Naive thymus-derived CD4-positive, alpha-beta T cell (primary cell): Measurements from ENCODE around the gene ZFAND4. TPM values are rescaled to one million over a fixed set of nuclear protein-coding genes. Genes with fewer than 3 reads are reported as not detected.
"Not testable (repeated sequence)": the region's sequence is repeated elsewhere in the genome, so short reads cannot be mapped to it uniquely, and the experiment has no call there.

ENCODE experiments used
- ATAC-seq: fragments of 150-1000 bp; cut with Tn5 transposase; 2 replicates; pipeline ENCODE4 v1.10.0; 2021; ENCODE audit warnings: mild to moderate bottlenecking, moderate library complexity
- CTCF ChIA-PET: fragments of 350-600 bp; sonication (Branson Sonifier 250); formaldehyde crosslinking; loops from one replicate; lab custom pipeline; 2021; ENCODE audit warnings: antibody characterized with exemption; lab: Charles Lee
- POLR2A ChIA-PET: fragments of 350-600 bp; sonication (Branson Sonifier 250); formaldehyde crosslinking; loops from one replicate; lab custom pipeline; 2021; ENCODE audit warnings: antibody characterized with exemption, inconsistent platforms; lab: Charles Lee
- DNase-seq, 9 donors: peaks; one replicate each; pipeline versions ENCODE4 v3.0.0 to v3.0.0-alpha.2; 2020 to 2022; ENCODE audit warnings: mixed read lengths in 1 of 9
- H3K27ac ChIP-seq: one replicate; pipeline ENCODE4 v1.7.0; 2013; ENCODE audit warnings: mild to moderate bottlenecking, low read depth, low read length, moderate library complexity
- H3K27me3 ChIP-seq, 2 donors: one replicate each; pipeline ENCODE4 v1.7.0; 2013; ENCODE audit warnings: low read length in 2 of 2, mild to moderate bottlenecking in 2 of 2, moderate library complexity in 2 of 2; ENCODE audit not compliant: control insufficient read depth in 2 of 2, insufficient read depth in 2 of 2
- H3K36me3 ChIP-seq, 3 experiments: 1 replicate in 2 of 3; 2 replicates in 1 of 3; pipeline ENCODE4 v1.7.0; 2013; ENCODE audit warnings: low read length in 3 of 3, mild to moderate bottlenecking in 3 of 3, moderate library complexity in 1 of 3; ENCODE audit not compliant: insufficient read depth in 3 of 3, control insufficient read depth in 2 of 3
- H3K4me1 ChIP-seq, 2 donors: one replicate each; pipeline ENCODE4 v1.7.0; 2013; ENCODE audit warnings: low read length in 2 of 2, mild to moderate bottlenecking in 2 of 2, moderate library complexity in 1 of 2; ENCODE audit not compliant: control insufficient read depth in 2 of 2, insufficient read depth in 2 of 2
- H3K4me3 ChIP-seq: 2 replicates; pipeline ENCODE4 v1.7.0; 2013; ENCODE audit warnings: mild to moderate bottlenecking, low read length
- H3K9me3 ChIP-seq, 3 experiments: 1 replicate in 2 of 3; 2 replicates in 1 of 3; pipeline ENCODE4 v1.7.0; 2013; ENCODE audit warnings: low read length in 3 of 3; ENCODE audit not compliant: control insufficient read depth in 2 of 3
- H3K27ac Mint-ChIP-seq, 9 donors: one replicate each; pipeline ENCODE4 v1.8.0; 2020 to 2022; ENCODE audit warnings: mixed read lengths in 9 of 9, mild to moderate bottlenecking in 8 of 9, moderate library complexity in 5 of 9, inconsistent platforms in 2 of 9
- H3K27me3 Mint-ChIP-seq, 5 donors: one replicate each; pipeline ENCODE4 v1.8.0; 2021 to 2022; ENCODE audit warnings: mixed read lengths in 5 of 5, mild to moderate bottlenecking in 1 of 5
- H3K36me3 Mint-ChIP-seq, 5 donors: one replicate each; pipeline ENCODE4 v1.8.0; 2020 to 2022; ENCODE audit warnings: mixed read lengths in 5 of 5, mild to moderate bottlenecking in 3 of 5, inconsistent platforms in 1 of 5
- H3K4me1 Mint-ChIP-seq, 7 donors: one replicate each; pipeline ENCODE4 v1.8.0; 2020 to 2022; ENCODE audit warnings: mixed read lengths in 7 of 7, mild to moderate bottlenecking in 3 of 7, inconsistent platforms in 1 of 7
- H3K4me3 Mint-ChIP-seq, 10 donors: one replicate each; pipeline ENCODE4 v1.8.0; 2020 to 2022; ENCODE audit warnings: mild to moderate bottlenecking in 10 of 10, mixed read lengths in 10 of 10, moderate library complexity in 6 of 10, inconsistent platforms in 2 of 10
- H3K9me3 Mint-ChIP-seq, 11 donors: one replicate each; pipeline ENCODE4 v1.8.0; 2020 to 2022; ENCODE audit warnings: mixed read lengths in 11 of 11, mild to moderate bottlenecking in 4 of 11, inconsistent platforms in 1 of 11, moderate library complexity in 1 of 11
- intact Hi-C, 2 donors: fragments of 100-400 bp; cut with micrococcal nuclease; formaldehyde crosslinking; loops; one replicate each; pipeline ENCODE4 v1.15.1; 2023
- polyA plus RNA-seq, 2 donors: library from polyadenylated mRNA; unstranded; fragments of 300-500 nt; fragmentation: Illumina TruSeq; gene quantifications; one replicate each; pipeline ENCODE4 v1.2.3, GENCODE V29; 2021
- total RNA-seq, 6 experiments: library from RNA in 5 of 6; stranded (reverse) in 5 of 6; gene quantifications; 1 replicate in 5 of 6; 2 replicates in 1 of 6; pipeline ENCODE4 v1.2.3 and lab custom pipeline; 2021 to 2026

Gene ZFAND4
- total and polyA plus RNA-seq, 7 experiments from 2014 or later: 21.4 to 33.2 (median 29.5) TPM

DNA sequence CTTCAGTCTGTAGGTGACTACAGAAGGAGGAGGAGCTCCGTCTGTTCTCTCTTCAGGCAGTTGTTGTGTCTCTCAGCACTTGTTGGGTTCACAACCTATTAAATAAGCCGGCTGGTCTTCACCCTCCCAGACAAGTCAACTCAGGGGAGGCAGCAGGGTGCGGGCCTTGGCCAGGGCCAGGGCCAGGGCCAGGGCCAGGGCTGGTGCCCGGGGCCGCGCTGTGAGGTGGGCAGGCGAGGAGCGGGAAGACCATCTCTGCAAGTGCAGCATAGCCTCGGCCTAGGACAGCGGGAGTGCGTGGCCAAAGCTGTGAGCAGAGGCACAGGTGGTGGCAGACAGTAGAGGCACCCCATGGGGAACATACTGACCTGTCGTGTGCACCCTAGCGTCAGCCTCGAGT is 5.9 kb upstream of the ZFAND4 start:
- H3K4me3 Mint-ChIP-seq, H3K27ac ChIP-seq, POLR2A ChIA-PET, H3K36me3 ChIP-seq, H3K9me3 Mint-ChIP-seq, H3K4me3 ChIP-seq, H3K9me3 ChIP-seq, H3K4me1 ChIP-seq, H3K36me3 Mint-ChIP-seq, ATAC-seq, CTCF ChIA-PET, H3K27ac Mint-ChIP-seq, H3K4me1 Mint-ChIP-seq, DNase-seq, H3K27me3 Mint-ChIP-seq, H3K27me3 ChIP-seq: not testable (repeated sequence)
- intact Hi-C loops: loop anchor here (10.0 kb wide), 2 partner anchors 304 to 674 kb away; partner anchors contain the start of genes ALOX5 (in 1 of the 2) and ZNF22 (in 1 of the 2)

GRCh38 chr10:45675388-45675787 is 2.8 kb upstream of the ZFAND4 start:
- POLR2A ChIA-PET: no interaction called here
- Histone ChIP-seq H3K9me3 (no peaks in the 10 kb centered on the region), H3K4me1 (peaks cover 7 to 13% of the 10 kb centered on the region in 2 donors), H3K27me3 (no peaks in the 10 kb centered on the region), H3K4me3 (no peak overlapping the region), H3K36me3 (no peaks in the 10 kb centered on the region), H3K27ac (no peak overlapping the region)
- intact Hi-C loops: loop anchor here (10.0 kb wide), 2 partner anchors 301 to 671 kb away; partner anchors contain the start of genes ALOX5 (in 1 of the 2) and ZNF22 (in 1 of the 2)
- H3K4me3 Mint-ChIP-seq: no peak overlapping the region
- H3K27me3 Mint-ChIP-seq: peaks cover 0 to 2% (median 0%) of the 10 kb centered on the region in 5 donors
- H3K9me3 Mint-ChIP-seq: peaks cover 0 to 4% (median 0%) of the 10 kb centered on the region in 11 donors
- peaks cover 14 to 25% (median 22%) of the 10 kb centered on the region in 7 donors for H3K4me1 Mint-ChIP-seq
- DNase-seq (no peak), ATAC-seq (no peak)
- H3K36me3 Mint-ChIP-seq: peaks cover 0 to 8% (median 0%) of the 10 kb centered on the region in 5 donors
- no peak overlapping the region for H3K27ac Mint-ChIP-seq
- CTCF ChIA-PET: no interaction called here

- Histone ChIP-seq H3K4me1 (peaks cover 7 to 13% of the 10 kb centered on the region in 2 donors), H3K27me3 (no peaks in the 10 kb centered on the region), H3K9me3 (no peaks in the 10 kb centered on the region), H3K4me3 (peak overlapping the region; percentile 70), H3K36me3 (no peaks in the 10 kb centered on the region), H3K27ac (peak overlapping the region; percentile 79)
- intact Hi-C loops: loop anchor here (2.0 to 10.0 kb wide), 13 partner anchors 54 to 716 kb away; partner anchors contain the start of genes ALOX5 (in 1 of the 2), RASSF4 (in 1 of the 2), TIMM23 (in 1 of the 2) and WASHC2C (in 1 of the 2)
- H3K27ac Mint-ChIP-seq: peak overlapping the region; percentile 77 to 95 (median 86)
- peak in 3 of 9 donors; percentile 5 to 9 (median 8) for DNase-seq
- ATAC-seq: no peak
- POLR2A ChIA-PET: interaction anchor here (1.6 kb wide), 1 partner anchor 53 kb away, joined by 5 read pairs; no protein-coding TSS in a partner anchor
- peaks cover 0 to 10% (median 0%) of the 10 kb centered on the region in 5 donors for H3K36me3 Mint-ChIP-seq
- H3K4me1 Mint-ChIP-seq: peaks cover 23 to 47% (median 43%) of the 10 kb centered on the region in 7 donors
- H3K4me3 Mint-ChIP-seq: peak overlapping the region; percentile 81 to 95 (median 88)
- peaks cover 0 to 4% (median 0%) of the 10 kb centered on the region in 11 donors for H3K9me3 Mint-ChIP-seq
- H3K27me3 Mint-ChIP-seq: peaks cover 0 to 2% (median 0%) of the 10 kb centered on the region in 5 donors
- CTCF ChIA-PET: no interaction called here
Observed at GRCh38 chr10:45673074-45673648, 589 bp upstream of the ZFAND4 start.

DNA sequence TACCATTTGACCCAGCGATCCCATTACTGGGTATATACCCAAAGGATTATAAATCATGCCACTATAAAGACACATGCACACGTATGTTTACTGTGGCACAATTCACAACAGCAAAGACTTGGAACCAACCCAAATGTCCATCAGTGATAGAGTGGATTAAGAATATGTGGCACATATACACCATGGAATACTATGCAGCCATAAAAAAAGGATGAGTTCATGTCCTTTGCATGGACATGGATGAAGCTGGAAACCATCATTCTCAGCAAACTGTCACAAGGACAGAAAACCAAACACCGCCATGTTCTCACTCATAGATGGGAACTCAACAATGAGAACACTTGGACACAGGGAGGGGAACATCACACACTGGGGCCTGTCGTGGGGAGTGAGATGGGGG is 1.3 kb downstream of the ZFAND4 start:
- not testable (repeated sequence) for H3K36me3 ChIP-seq, H3K9me3 ChIP-seq, H3K9me3 Mint-ChIP-seq, DNase-seq, H3K27me3 ChIP-seq, ATAC-seq, H3K27me3 Mint-ChIP-seq, H3K27ac ChIP-seq
- Mint-ChIP-seq H3K4me3 (peak overlapping the region; percentile 81 to 99 (median 94)), H3K27ac (peak overlapping the region; percentile 13 to 97 (median 93)), H3K36me3 (peaks cover 0 to 14% (median 0%) of the 10 kb centered on the region in 5 donors), H3K4me1 (peaks cover 21 to 64% (median 46%) of the 10 kb centered on the region in 7 donors)
- Histone ChIP-seq H3K4me3 (peak overlapping the region; percentile 70), H3K4me1 (peaks cover 7 to 13% of the 10 kb centered on the region in 2 donors)
- CTCF ChIA-PET: interaction anchor here (1.4 to 1.7 kb wide), 2 partner anchors 9 to 206 kb away, joined by 6 to 8 read pairs; no protein-coding TSS in a partner anchor
- intact Hi-C loops: loop anchor here (5.0 to 10.0 kb wide), 8 partner anchors 296 to 714 kb away; partner anchors contain the start of genes ALOX5 (in 1 of the 2), RASSF4 (in 1 of the 2), TIMM23 (in 1 of the 2) and ZNF22 (in 1 of the 2)
- POLR2A ChIA-PET: interaction anchor here (0.6 to 1.5 kb wide), 6 partner anchors 13 to 685 kb away, joined by 3 to 4 read pairs (median 3); no protein-coding TSS in a partner anchor

GRCh38 chr10:45669897-45670296 is 2.7 kb downstream of the ZFAND4 start:
- H3K9me3 Mint-ChIP-seq, H3K27me3 Mint-ChIP-seq, ATAC-seq, H3K9me3 ChIP-seq, H3K4me3 ChIP-seq, H3K27ac ChIP-seq, POLR2A ChIA-PET, DNase-seq, H3K27me3 ChIP-seq, H3K36me3 ChIP-seq: not testable (repeated sequence)
- Mint-ChIP-seq H3K27ac (peak overlapping the region in 4 of 9 donors; percentile 18 to 42 (median 24)), H3K36me3 (peaks cover 0 to 20% (median 9%) of the 10 kb centered on the region in 5 donors), H3K4me1 (peaks cover 21 to 73% (median 54%) of the 10 kb centered on the region in 7 donors), H3K4me3 (peak overlapping the region in 8 of 10 donors; percentile 5 to 85 (median 60))
- intact Hi-C loops: loop anchor here (5.0 to 10.0 kb wide), 8 partner anchors 295 to 713 kb away; partner anchors contain the start of genes ALOX5 (in 1 of the 2), RASSF4 (in 1 of the 2), TIMM23 (in 1 of the 2) and ZNF22 (in 1 of the 2)
- CTCF ChIA-PET: interaction anchor here (1.1 kb wide), 1 partner anchor 420 kb away, joined by 3 read pairs; no protein-coding TSS in a partner anchor
- peaks cover 7 to 13% of the 10 kb centered on the region in 2 donors for H3K4me1 ChIP-seq

- intact Hi-C loops: no loop called here
- no peaks in the 10 kb centered on the region for H3K27me3 Mint-ChIP-seq
- peaks cover 0 to 28% (median 0%) of the 10 kb centered on the region in 3 experiments for H3K36me3 ChIP-seq
- peak overlapping the region in 8 of 9 donors; percentile 16 to 77 (median 69) for H3K27ac Mint-ChIP-seq
- DNase-seq: peak in 1 of 9 donors; percentile 7
- CTCF ChIA-PET: no interaction called here
- peaks cover 9 to 64% (median 44%) of the 10 kb centered on the region in 7 donors for H3K4me1 Mint-ChIP-seq
- peaks cover 22 to 82% (median 65%) of the 10 kb centered on the region in 5 donors for H3K36me3 Mint-ChIP-seq
- POLR2A ChIA-PET: interaction anchor here (0.7 kb wide), 1 partner anchor 19 kb away, joined by 5 read pairs; no protein-coding TSS in a partner anchor
- H3K4me3 ChIP-seq: no peak overlapping the region
- H3K4me3 Mint-ChIP-seq: peak overlapping the region in 4 of 10 donors; percentile 5 to 42 (median 30)
- H3K27ac ChIP-seq: no peak overlapping the region
- H3K9me3 ChIP-seq: peaks cover 0 to 11% (median 0%) of the 10 kb centered on the region in 3 experiments
- no peaks in the 10 kb centered on the region for H3K27me3 ChIP-seq
- no peak for ATAC-seq
- peaks cover 6 to 48% (median 24%) of the 10 kb centered on the region in 11 donors for H3K9me3 Mint-ChIP-seq
- peaks cover 0 to 5% of the 10 kb centered on the region in 2 donors for H3K4me1 ChIP-seq
Observed at GRCh38 chr10:45660876-45661411, 11.6 kb downstream of the ZFAND4 start.
